H1 (cell line): Measurements from ENCODE around the gene MOGAT3. TPM values are rescaled to one million over a fixed set of nuclear protein-coding genes. Genes with fewer than 3 reads are reported as not detected.

Source experiments
- CTCF ChIA-PET: fragments of 300-600 bp; sonication (Branson Sonifier 250); formaldehyde crosslinking; loops from one replicate; lab custom pipeline; 2021; ENCODE audit not compliant: partially characterized antibody; lab: Charles Lee
- POLR2A ChIA-PET: fragments of 300-600 bp; sonication (Branson Sonifier 250); formaldehyde crosslinking; loops from one replicate; lab custom pipeline; 2021; ENCODE audit warnings: inconsistent platforms; ENCODE audit not compliant: partially characterized antibody; lab: Charles Lee
- DNase-seq, 2 experiments: peaks; one replicate each; pipeline versions ENCODE4 v3.0.0 to v3.0.0-alpha.2; 2010 to 2022; ENCODE audit warnings: low spot score in 2 of 2, low read depth in 1 of 2, mixed read lengths in 1 of 2
- FAIRE-seq: peaks from 2 replicates; lab custom pipeline; 2011; peaks lifted over from hg19 to GRCh38; lab: Jason Lieb, UNC
- H2AFZ ChIP-seq: 2 replicates; pipeline ENCODE4 v1.8.1; 2012; ENCODE audit warnings: low read length, inconsistent platforms
- H2AK5ac ChIP-seq: 2 replicates; pipeline ENCODE4 v1.6.1; 2013; ENCODE audit warnings: low read depth, low read length
- H2BK120ac ChIP-seq: replicated peaks from 2 replicates; pipeline ENCODE3; 2013; ENCODE audit warnings: low read depth, low read length, inconsistent platforms
- H2BK12ac ChIP-seq: 2 replicates; pipeline ENCODE4 v1.6.1; 2013; ENCODE audit warnings: low read depth, low read length
- H2BK15ac ChIP-seq: 2 replicates; pipeline ENCODE4 v1.6.1; 2013; ENCODE audit warnings: low read length
- H2BK20ac ChIP-seq: 2 replicates; pipeline ENCODE4 v1.6.1; 2013; ENCODE audit warnings: low read length
- H2BK5ac ChIP-seq: 2 replicates; pipeline ENCODE4 v1.6.1; 2013; ENCODE audit warnings: low read depth, low read length
- H3K14ac ChIP-seq: 2 replicates; pipeline ENCODE4 v1.6.1; 2013; ENCODE audit warnings: inconsistent platforms; ENCODE audit not compliant: insufficient read length
- H3K18ac ChIP-seq: 2 replicates; pipeline ENCODE4 v1.6.1; 2013; ENCODE audit warnings: low read length; ENCODE audit errors: extremely low read depth
- H3K23ac ChIP-seq: 2 replicates; pipeline ENCODE4 v1.6.1; 2013; ENCODE audit warnings: inconsistent platforms; ENCODE audit not compliant: insufficient read length
- H3K23me2 ChIP-seq: 2 replicates; pipeline ENCODE4 v1.6.1; 2013; ENCODE audit warnings: low read depth, low read length
- H3K27ac ChIP-seq: 2 replicates; pipeline ENCODE4 v1.6.1; 2011; ENCODE audit warnings: low read depth, low read length, inconsistent platforms
- H3K27me3 ChIP-seq, 4 experiments: replicated peaks in 1 of 4; 1 replicate in 1 of 4; 2 replicates in 3 of 4; pipeline versions ENCODE4 v1.6.1 to v1.8.1; 2011 to 2013; ENCODE audit warnings: low read length in 3 of 4, mild to moderate bottlenecking in 3 of 4, inconsistent platforms in 2 of 4, mixed read lengths in 2 of 4, moderate library complexity in 1 of 4; ENCODE audit not compliant: control insufficient read depth in 3 of 4, insufficient read depth in 3 of 4; ENCODE audit errors: extremely low read depth in 1 of 4
- H3K36me3 ChIP-seq, 4 experiments: 2 replicates each; pipeline versions ENCODE4 v1.6.1 to v1.8.1; 2011 to 2013; ENCODE audit warnings: mild to moderate bottlenecking in 4 of 4, low read length in 3 of 4, moderate library complexity in 2 of 4, control low read depth in 1 of 4, inconsistent platforms in 1 of 4; ENCODE audit not compliant: insufficient read depth in 4 of 4, control insufficient read depth in 2 of 4
- H3K4ac ChIP-seq: replicated peaks from 2 replicates; pipeline ENCODE3; 2013; ENCODE audit warnings: low read length, low read depth, mixed read lengths, inconsistent platforms; ENCODE audit not compliant: insufficient read length
- H3K4me1 ChIP-seq, 4 experiments: replicated peaks in 1 of 4; 1 replicate in 1 of 4; 2 replicates in 3 of 4; pipeline versions ENCODE4 v1.6.1 to v1.8.1; 2011 to 2013; ENCODE audit warnings: low read length in 3 of 4, inconsistent platforms in 2 of 4, mixed read lengths in 1 of 4; ENCODE audit not compliant: insufficient read depth in 4 of 4, control insufficient read depth in 3 of 4
- H3K4me2 ChIP-seq, 2 experiments: 2 replicates each; pipeline versions ENCODE4 v1.6.1 to v1.8.1; 2011 to 2013; ENCODE audit warnings: low read depth in 2 of 2, low read length in 2 of 2, control low read depth in 1 of 2, inconsistent platforms in 1 of 2, mild to moderate bottlenecking in 1 of 2; ENCODE audit not compliant: insufficient read depth in 1 of 2
- H3K4me3 ChIP-seq, 4 experiments: fragments of 200-600, 300-600 bp in 1 of 4; sonication (generic), shearing (Covaris generic), sonication (Bioruptor Twin) in 1 of 4; 2 replicates each; pipeline versions ENCODE4 v1.5.1 to v1.8.1; 2011 to 2016; ENCODE audit warnings: low read length in 4 of 4, low read depth in 3 of 4, control low read depth in 2 of 4, inconsistent platforms in 2 of 4, mild to moderate bottlenecking in 2 of 4, mixed read lengths in 1 of 4, moderate library complexity in 1 of 4; ENCODE audit not compliant: insufficient read depth in 2 of 4; ENCODE audit errors: extremely low read depth in 1 of 4
- H3K56ac ChIP-seq: replicated peaks from 2 replicates; pipeline ENCODE3; 2013; ENCODE audit warnings: low read depth, mild to moderate bottlenecking, mixed read lengths, low read length, inconsistent platforms; ENCODE audit not compliant: insufficient read length
- H3K79me1 ChIP-seq: 2 replicates; pipeline ENCODE4 v1.6.1; 2013; ENCODE audit warnings: low read depth, low read length, control low read depth
- H3K79me2 ChIP-seq, 2 experiments: 2 replicates each; pipeline versions ENCODE4 v1.6.1 to v1.8.1; 2012 to 2013; ENCODE audit warnings: low read length in 2 of 2, mild to moderate bottlenecking in 2 of 2, inconsistent platforms in 1 of 2; ENCODE audit not compliant: insufficient read depth in 2 of 2, control insufficient read depth in 1 of 2
- H3K9ac ChIP-seq, 4 experiments: replicated peaks in 1 of 4; 1 replicate in 1 of 4; 2 replicates in 3 of 4; pipeline versions ENCODE4 v1.6.1 to v1.8.1; 2011 to 2013; ENCODE audit warnings: low read depth in 3 of 4, low read length in 3 of 4, control low read depth in 2 of 4, mild to moderate bottlenecking in 2 of 4, moderate library complexity in 2 of 4, inconsistent platforms in 1 of 4; ENCODE audit errors: extremely low read depth in 1 of 4
- H3K9me3 ChIP-seq, 2 experiments: 2 replicates each; pipeline versions ENCODE4 v1.6.1 to v1.8.1; 2012 to 2013; ENCODE audit warnings: mild to moderate bottlenecking in 2 of 2, moderate library complexity in 2 of 2, control low read depth in 1 of 2, inconsistent platforms in 1 of 2, low read depth in 1 of 2, low read length in 1 of 2, mixed read lengths in 1 of 2; ENCODE audit not compliant: insufficient read depth in 2 of 2
- H4K20me1 ChIP-seq, 2 experiments: replicated peaks in 1 of 2; 2 replicates each; pipeline versions ENCODE3 to v1.8.1; 2011 to 2013; ENCODE audit warnings: inconsistent platforms in 2 of 2, low read length in 2 of 2, mild to moderate bottlenecking in 1 of 2; ENCODE audit not compliant: insufficient read depth in 2 of 2, control insufficient read depth in 1 of 2
- H4K5ac ChIP-seq: 2 replicates; pipeline ENCODE4 v1.6.1; 2013; ENCODE audit warnings: low read length, low read depth, mixed read lengths, inconsistent platforms; ENCODE audit not compliant: insufficient read length
- H4K8ac ChIP-seq: 2 replicates; pipeline ENCODE4 v1.8.0; 2013; ENCODE audit warnings: mild to moderate bottlenecking, moderate library complexity, low read length, inconsistent platforms; ENCODE audit not compliant: insufficient read depth; ENCODE audit errors: extremely low read depth
- H4K91ac ChIP-seq: replicated peaks from 2 replicates; pipeline ENCODE3; 2013; ENCODE audit warnings: low read length, mixed read lengths, inconsistent platforms; ENCODE audit not compliant: insufficient read length
- ASH2L ChIP-seq: fragments of 200-600, 300-600 bp; sonication (generic); IDR thresholded peaks from one replicate; pipeline ENCODE4 v1.7.1; 2017; ENCODE audit warnings: low read length
- CTCF ChIP-seq, 3 experiments: IDR thresholded peaks; 1 replicate in 2 of 3; 2 replicates in 1 of 3; pipeline versions ENCODE4 v1.5.1 to v1.6.1; 2011; ENCODE audit warnings: low read length in 3 of 3, mild to moderate bottlenecking in 3 of 3, inconsistent platforms in 2 of 3, low read depth in 1 of 3, moderate library complexity in 1 of 3; ENCODE audit not compliant: insufficient read depth in 1 of 3; ENCODE audit errors: control extremely low read depth in 1 of 3
- KDM1A ChIP-seq: fragments of 200-600, 300-600 bp; sonication (generic); IDR thresholded peaks from 2 replicates; pipeline ENCODE4 v1.7.1; 2016; ENCODE audit warnings: mild to moderate bottlenecking, low read length, borderline replicate concordance
- NANOG ChIP-seq: IDR thresholded peaks from 2 replicates; pipeline ENCODE4 v1.6.1; 2011; ENCODE audit warnings: low read length, low read depth, mild to moderate bottlenecking, inconsistent platforms; ENCODE audit not compliant: insufficient read depth, poor library complexity, severe bottlenecking
- SP4 ChIP-seq: IDR thresholded peaks from 2 replicates; pipeline ENCODE4 v1.6.1; 2012; ENCODE audit warnings: low read length, inconsistent platforms
- TCF12 ChIP-seq: IDR thresholded peaks from 2 replicates; pipeline ENCODE4 v1.6.1; 2011; ENCODE audit warnings: low read depth, mild to moderate bottlenecking, low read length
- WGBS, 2 experiments: shearing (Covaris generic) in 1 of 2; methylation state at CpG; one replicate each; pipeline versions ENCODE4 v1.1.6 to v1.1.7; 2013 to 2015; ENCODE audit warnings: low lambda C conversion rate in 2 of 2, mixed read lengths in 2 of 2, inconsistent platforms in 1 of 2, low coverage in 1 of 2, missing lambda C conversion rate in 1 of 2; ENCODE audit not compliant: insufficient replicate concordance in 2 of 2, insufficient coverage in 1 of 2, insufficient read length in 1 of 2; ENCODE audit errors: extremely low coverage in 1 of 2, missing lambda C conversion rate in 1 of 2; 5-methylcytosine and 5-hydroxymethylcytosine counted together
- polyA plus RNA-seq, 7 experiments: library from polyadenylated mRNA; depleted of rRNA in 3 of 7; stranded (reverse) in 5 of 7; unstranded in 2 of 7; fragments of >200 nt in 5 of 7; fragments of 200-250 nt in 2 of 7; gene quantifications; 1 replicate in 5 of 7; 2 replicates in 1 of 7; 4 replicates in 1 of 7; pipeline versions ENCODE4 v1.2.1 to v1.2.3, GENCODE V29; 2011 to 2013; ENCODE audit warnings: missing spikeins in 2 of 7, mixed read lengths in 2 of 7
- total RNA-seq: library from RNA; stranded (reverse); fragmentation: NEBNext Ultra II Directional; extraction: Animal tissue kit (Norgen Biotek cat#: 25700); gene quantifications from 2 replicates; pipeline ENCODE4 v1.2.1, GENCODE V29; 2021

Gene MOGAT3
- total and polyA plus RNA-seq, 2 of the 8 experiments (the other 6 are each of a cell fraction or from before 2014, with no cell fraction given), result 0.21 to 0.82 TPM

- no peak within 1 kb of the TSS for H2BK120ac ChIP-seq
- peak within 1 kb of the TSS; percentile 52 for H3K56ac ChIP-seq
- H3K9me3 ChIP-seq, result no peaks in the 10 kb centered on the region
- CTCF ChIA-PET, result interaction anchor here (0.7 to 8.2 kb wide), 40 partner anchors 8 to 350 kb away, joined by 3 to 79 read pairs (median 5); partner anchors contain the start of genes MOGAT3, PLOD3, TRIM56 and VGF
- no peaks in the 10 kb centered on the region for H3K27me3 ChIP-seq
- H3K23ac ChIP-seq, result no peak within 1 kb of the TSS
- H3K36me3 ChIP-seq, result peaks cover 0 to 4% (median 0%) of the 10 kb centered on the region in 4 experiments; a peak in 2 of 8 replicates
- H2AFZ ChIP-seq, result peak within 1 kb of the TSS; percentile 63; the same call in 1 of the 2 replicates
- H3K79me2 ChIP-seq, result peaks cover 0 to 39% of the 10 kb centered on the region in 2 experiments; a peak in 1 of 4 replicates
- peak within 1 kb of the TSS; percentile 97 for H2BK5ac ChIP-seq
- H2BK15ac ChIP-seq, result 0 out of 2 replicates have a peak within 1 kb of the TSS, but pooled peaks have one; percentile 95
- peak within 1 kb of the TSS; percentile 44; the same call in 1 of the 2 replicates for H2BK12ac ChIP-seq
- peak within 1 kb of the TSS; percentile 61; the same call in 1 of the 2 replicates for H3K27ac ChIP-seq
- 3% methylated on average over 45 of the region's 45 CpGs; no CpG with 5 or more reads in 1 of the 2 experiments for WGBS, 2 experiments
- H4K5ac ChIP-seq, result peak within 1 kb of the TSS; percentile 97
- H3K14ac ChIP-seq, result no peak within 1 kb of the TSS
- POLR2A ChIA-PET, result interaction anchor here (0.7 to 4.0 kb wide), 21 partner anchors 7 to 330 kb away, joined by 3 to 28 read pairs (median 4); partner anchors contain the start of genes AP1S1, CLDN15, PLOD3 and ZNHIT1
- peaks cover 10% of the 10 kb centered on the region for H3K79me1 ChIP-seq
- H3K18ac ChIP-seq, result peak within 1 kb of the TSS; percentile 99
- no peak within 1 kb of the TSS for H2BK20ac ChIP-seq
- FAIRE-seq (no peak), DNase-seq (peak; percentile 76 to 98)
- peak within 1 kb of the TSS in 3 of 4 experiments; percentile 57 to 63 (median 63); a peak in 6 of 7 replicates for H3K9ac ChIP-seq
- peaks cover 0 to 5% of the 10 kb centered on the region in 2 experiments for H4K20me1 ChIP-seq
- no peak within 1 kb of the TSS; the same call in 1 of the 2 replicates for H2AK5ac ChIP-seq
- peak within 1 kb of the TSS; percentile 88 for H4K8ac ChIP-seq
- H3K23me2 ChIP-seq, result peaks cover 9% of the 10 kb centered on the region
- peak within 1 kb of the TSS; percentile 31 for H4K91ac ChIP-seq
- peak within 1 kb of the TSS; percentile 40 for H3K4ac ChIP-seq
- peak within 1 kb of the TSS; percentile 80 to 99 (median 98) for H3K4me3 ChIP-seq
- H3K4me2 ChIP-seq, result peak within 1 kb of the TSS; percentile 65 to 99
- peaks cover 0 to 6% (median 3%) of the 10 kb centered on the region in 4 experiments; a peak in 5 of 7 replicates for H3K4me1 ChIP-seq
- peak in 2 of 3 experiments; percentile 83 to 91; a peak in 3 of 4 replicates for TF ChIP-seq CTCF (IDR thresholded peaks at IDR 0.05; ENCODE audit: control extremely low read depth in 1 of 3, insufficient read depth in 1 of 3, low read depth in 1 of 3, low read length in 3 of 3)
- peak; percentile 21 for TF ChIP-seq NANOG
- no peak for TF ChIP-seq KDM1A
- TF ChIP-seq TCF12, result 0 out of 2 replicates have a peak, but pooled peaks have one; percentile 51
- TF ChIP-seq SP4, result 0 out of 2 replicates have a peak, but pooled peaks have one; percentile 41
- peak; percentile 72 for TF ChIP-seq ASH2L
These were observed 43.7 kb upstream of the MOGAT3 start, which contains the start of gene FIS1 for GRCh38 chr7:101244375-101245146. Gene FIS1, minus strand, starts transcription at chr7:101245081. Its CDS starts 77 bp downstream, at chr7:101245004.
